HL-60 (cell line): ENCODE results near the gene CMIP.

Experiments used
- GABPA ChIP-seq: IDR thresholded peaks from 2 replicates; pipeline ENCODE4 v1.6.1; 2012; ENCODE audit warnings: low read depth
- POLR2AphosphoS5 ChIP-seq: IDR thresholded peaks from 2 replicates; pipeline ENCODE4 v1.6.1; 2012; ENCODE audit warnings: low read depth
- TF ChIP-seq, protein P1 (sequence below): IDR thresholded peaks from 2 replicates; pipeline ENCODE4 v1.6.1; 2012; ENCODE audit warnings: low read depth; ENCODE audit not compliant: insufficient replicate concordance

DNA sequence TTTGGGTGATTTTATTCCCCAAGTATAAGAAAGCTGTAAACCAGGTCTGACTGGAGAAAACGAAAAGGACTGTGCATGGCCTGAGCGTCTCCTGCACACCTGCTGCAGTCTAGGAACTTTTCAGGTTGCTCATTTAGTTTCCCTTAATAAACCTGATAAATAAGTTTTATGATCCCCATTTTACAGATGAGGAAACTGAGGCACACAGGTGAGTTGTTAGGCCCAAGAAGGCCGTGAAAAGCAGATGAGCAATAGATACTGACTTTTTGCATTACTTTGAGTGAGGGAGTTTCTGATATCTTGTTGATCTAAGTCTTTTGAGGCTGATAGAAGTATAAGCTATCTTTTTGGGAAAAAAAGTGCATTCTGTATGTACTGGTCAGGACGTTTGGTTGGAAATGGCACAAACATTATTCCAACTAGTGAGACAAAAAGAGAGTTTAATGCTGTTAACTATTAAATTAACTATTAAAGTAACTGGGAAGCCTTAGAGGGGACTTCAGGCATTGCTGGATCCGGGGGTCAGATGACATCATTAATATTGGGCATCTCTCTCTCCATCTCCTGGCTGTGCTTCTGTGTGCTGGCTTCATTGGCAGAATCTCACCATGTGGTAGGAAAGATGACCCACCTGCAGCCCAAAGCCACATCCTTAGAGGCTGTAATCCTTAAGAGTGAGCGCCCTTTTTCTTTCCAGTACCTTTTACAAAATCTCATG, 163.4 kb downstream of the CMIP start:
- TF ChIP-seq GABPA: no peak
- TF ChIP-seq, protein P1, sequence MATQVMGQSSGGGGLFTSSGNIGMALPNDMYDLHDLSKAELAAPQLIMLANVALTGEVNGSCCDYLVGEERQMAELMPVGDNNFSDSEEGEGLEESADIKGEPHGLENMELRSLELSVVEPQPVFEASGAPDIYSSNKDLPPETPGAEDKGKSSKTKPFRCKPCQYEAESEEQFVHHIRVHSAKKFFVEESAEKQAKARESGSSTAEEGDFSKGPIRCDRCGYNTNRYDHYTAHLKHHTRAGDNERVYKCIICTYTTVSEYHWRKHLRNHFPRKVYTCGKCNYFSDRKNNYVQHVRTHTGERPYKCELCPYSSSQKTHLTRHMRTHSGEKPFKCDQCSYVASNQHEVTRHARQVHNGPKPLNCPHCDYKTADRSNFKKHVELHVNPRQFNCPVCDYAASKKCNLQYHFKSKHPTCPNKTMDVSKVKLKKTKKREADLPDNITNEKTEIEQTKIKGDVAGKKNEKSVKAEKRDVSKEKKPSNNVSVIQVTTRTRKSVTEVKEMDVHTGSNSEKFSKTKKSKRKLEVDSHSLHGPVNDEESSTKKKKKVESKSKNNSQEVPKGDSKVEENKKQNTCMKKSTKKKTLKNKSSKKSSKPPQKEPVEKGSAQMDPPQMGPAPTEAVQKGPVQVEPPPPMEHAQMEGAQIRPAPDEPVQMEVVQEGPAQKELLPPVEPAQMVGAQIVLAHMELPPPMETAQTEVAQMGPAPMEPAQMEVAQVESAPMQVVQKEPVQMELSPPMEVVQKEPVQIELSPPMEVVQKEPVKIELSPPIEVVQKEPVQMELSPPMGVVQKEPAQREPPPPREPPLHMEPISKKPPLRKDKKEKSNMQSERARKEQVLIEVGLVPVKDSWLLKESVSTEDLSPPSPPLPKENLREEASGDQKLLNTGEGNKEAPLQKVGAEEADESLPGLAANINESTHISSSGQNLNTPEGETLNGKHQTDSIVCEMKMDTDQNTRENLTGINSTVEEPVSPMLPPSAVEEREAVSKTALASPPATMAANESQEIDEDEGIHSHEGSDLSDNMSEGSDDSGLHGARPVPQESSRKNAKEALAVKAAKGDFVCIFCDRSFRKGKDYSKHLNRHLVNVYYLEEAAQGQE: no peak
- no peak for TF ChIP-seq POLR2AphosphoS5
